Dermis microvascular lymphatic vessel endothelial cell (primary cell): ENCODE results near the gene LUC7L3. TPM values are rescaled to one million over a fixed set of nuclear protein-coding genes. Genes with fewer than 3 reads are reported as not detected.
"Not testable (repeated sequence)": the region's sequence is repeated elsewhere in the genome, so short reads cannot be mapped to it uniquely, and the experiment has no call there.

Source experiments
- DNase-seq, 2 donors: peaks; one replicate each; pipeline versions ENCODE4 v3.0.0 to v3.0.0-alpha.2; 2010; ENCODE audit warnings: low read depth in 2 of 2
- total RNA-seq: library from RNA; depleted of rRNA; stranded (reverse); fragments of >200 nt; gene quantifications from 2 replicates; pipeline ENCODE4 v1.2.1, GENCODE V29; 2014

Gene LUC7L3
- total RNA-seq, 1 donor from 2014 or later: 13.9 TPM

DNA sequence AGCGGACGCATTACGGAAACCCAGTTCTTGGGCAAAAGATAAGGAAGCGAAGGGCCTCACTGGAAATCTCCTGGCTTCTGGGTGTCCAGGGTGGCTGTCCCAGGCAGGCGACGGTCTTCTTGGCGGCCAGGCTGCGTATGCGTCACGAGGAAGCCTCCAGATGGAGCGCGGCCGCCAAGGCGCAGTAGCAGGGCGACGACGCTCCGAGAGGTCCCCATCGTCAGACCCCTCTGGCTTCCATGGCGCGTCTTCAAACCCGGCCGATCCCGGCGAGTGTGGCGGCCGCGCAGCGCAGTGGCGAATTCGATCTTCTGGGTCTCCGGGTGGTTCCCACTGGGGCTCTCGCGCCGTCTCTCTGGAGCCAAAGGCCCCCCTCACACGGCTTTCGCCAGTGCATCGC, 61.8 kb downstream of the LUC7L3 start:
- no peak for DNase-seq

GRCh38 chr17:50783193-50783660, 63.8 kb downstream of the LUC7L3 start:
- DNase-seq: peak; percentile 68 to 88

GRCh38 chr17:50783905-50784304, 64.5 kb downstream of the LUC7L3 start:
- no peak for DNase-seq

- DNase-seq: no peak
Observed at GRCh38 chr17:50785126-50785525, 65.7 kb downstream of the LUC7L3 start.

DNA sequence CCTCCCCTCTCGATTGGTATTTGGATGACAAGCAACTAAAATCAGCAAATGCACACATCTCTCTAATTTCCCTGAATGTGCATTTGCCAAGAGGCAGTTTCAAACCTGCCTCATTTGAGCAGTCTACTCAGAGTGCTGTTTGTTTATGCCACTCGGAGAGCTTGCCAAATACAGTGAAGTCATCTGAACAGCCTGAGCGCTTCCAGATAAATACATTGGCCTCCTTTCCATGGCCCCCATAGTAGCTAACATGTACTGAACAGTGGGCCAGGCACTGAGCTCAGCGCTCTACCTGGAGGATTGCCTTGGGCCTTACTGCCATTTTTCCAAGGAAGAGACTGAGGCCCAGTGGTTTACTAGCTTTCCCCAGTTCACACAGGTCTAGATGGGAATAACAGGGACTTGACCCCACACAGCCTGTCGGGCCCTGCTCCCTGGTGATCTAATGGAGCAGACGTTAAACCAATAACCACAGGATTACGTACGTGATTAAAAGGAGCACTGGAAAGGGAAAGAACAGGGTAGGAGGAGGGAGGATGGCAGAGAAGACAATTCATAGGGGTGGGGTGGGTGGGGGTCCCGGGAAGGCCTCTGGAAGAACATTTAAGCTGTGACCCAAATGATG, 66.7 kb downstream of the LUC7L3 start:
- no peak for DNase-seq

GRCh38 chr17:50787106-50787505, 67.7 kb downstream of the LUC7L3 start:
- no peak for DNase-seq

DNA sequence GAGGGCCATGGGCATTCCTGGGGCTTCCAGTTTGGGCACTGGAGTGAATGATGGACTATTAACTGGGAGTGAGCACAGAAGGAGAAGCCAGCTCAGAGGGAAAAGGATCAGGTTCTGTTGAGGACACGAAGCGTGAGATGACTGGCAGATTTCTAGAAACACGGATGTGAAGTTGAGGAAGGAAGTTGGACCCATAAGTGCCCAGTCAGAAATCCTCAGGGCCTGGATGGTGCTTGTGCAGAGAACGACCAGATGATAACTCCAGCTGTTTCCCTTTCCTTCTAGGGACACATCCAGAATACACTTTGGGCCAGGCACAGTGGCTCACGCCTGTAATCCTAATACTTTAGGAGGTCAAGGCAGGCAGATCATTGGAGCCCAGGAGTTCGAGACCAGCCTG, 71.2 kb downstream of the LUC7L3 start:
- DNase-seq: no peak

GRCh38 chr17:50792132-50792531, 72.7 kb downstream of the LUC7L3 start:
- DNase-seq: no peak

DNA sequence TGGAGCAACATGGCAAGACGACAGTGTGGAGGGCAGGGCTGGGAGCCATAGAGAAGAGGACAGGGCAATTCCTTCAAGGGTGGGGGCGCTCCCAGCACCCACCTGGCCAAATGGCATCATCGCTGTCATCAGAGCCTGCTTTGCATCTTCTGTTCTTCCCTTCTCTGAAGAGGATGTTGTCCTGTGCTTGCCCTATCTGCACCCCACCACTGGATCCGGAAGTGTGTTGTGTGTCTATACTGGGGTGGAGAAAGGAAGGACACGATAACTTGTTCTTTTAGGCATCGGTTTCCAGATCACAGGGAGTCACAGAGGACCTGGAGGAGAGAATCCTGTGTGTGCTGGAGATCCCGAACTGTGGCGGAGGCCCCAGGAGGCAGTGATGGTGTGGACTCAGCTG, 73.6 kb downstream of the LUC7L3 start:
- DNase-seq: no peak

DNA sequence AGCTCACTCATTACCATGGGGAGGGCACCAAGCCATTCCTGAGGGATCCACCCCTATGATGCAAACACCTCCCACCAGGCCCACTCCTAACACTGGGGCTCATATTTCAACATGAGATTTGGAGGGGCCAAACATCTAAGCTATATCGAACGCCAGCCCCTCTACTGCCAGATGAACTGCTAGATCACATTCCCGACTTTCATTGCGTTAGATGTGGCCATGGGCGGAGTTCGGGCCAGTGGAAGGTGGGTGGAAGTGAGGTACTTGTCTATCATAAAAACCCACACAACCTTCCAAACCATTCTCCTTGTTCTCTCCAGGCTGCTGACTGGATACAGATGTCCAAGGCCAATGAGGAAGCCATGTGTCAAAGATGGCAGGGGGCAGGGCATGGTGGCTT, 75.0 kb downstream of the LUC7L3 start:
- no peak for DNase-seq

- DNase-seq: no peak
Observed at GRCh38 chr17:50797135-50797810, 77.9 kb downstream of the LUC7L3 start.

GRCh38 chr17:50798424-50799288, 79.3 kb downstream of the LUC7L3 start:
- DNase-seq: no peak

GRCh38 chr17:50799582-50799981, 80.2 kb downstream of the LUC7L3 start:
- DNase-seq: no peak

GRCh38 chr17:50800196-50800700, 80.8 kb downstream of the LUC7L3 start:
- DNase-seq: no peak

DNA sequence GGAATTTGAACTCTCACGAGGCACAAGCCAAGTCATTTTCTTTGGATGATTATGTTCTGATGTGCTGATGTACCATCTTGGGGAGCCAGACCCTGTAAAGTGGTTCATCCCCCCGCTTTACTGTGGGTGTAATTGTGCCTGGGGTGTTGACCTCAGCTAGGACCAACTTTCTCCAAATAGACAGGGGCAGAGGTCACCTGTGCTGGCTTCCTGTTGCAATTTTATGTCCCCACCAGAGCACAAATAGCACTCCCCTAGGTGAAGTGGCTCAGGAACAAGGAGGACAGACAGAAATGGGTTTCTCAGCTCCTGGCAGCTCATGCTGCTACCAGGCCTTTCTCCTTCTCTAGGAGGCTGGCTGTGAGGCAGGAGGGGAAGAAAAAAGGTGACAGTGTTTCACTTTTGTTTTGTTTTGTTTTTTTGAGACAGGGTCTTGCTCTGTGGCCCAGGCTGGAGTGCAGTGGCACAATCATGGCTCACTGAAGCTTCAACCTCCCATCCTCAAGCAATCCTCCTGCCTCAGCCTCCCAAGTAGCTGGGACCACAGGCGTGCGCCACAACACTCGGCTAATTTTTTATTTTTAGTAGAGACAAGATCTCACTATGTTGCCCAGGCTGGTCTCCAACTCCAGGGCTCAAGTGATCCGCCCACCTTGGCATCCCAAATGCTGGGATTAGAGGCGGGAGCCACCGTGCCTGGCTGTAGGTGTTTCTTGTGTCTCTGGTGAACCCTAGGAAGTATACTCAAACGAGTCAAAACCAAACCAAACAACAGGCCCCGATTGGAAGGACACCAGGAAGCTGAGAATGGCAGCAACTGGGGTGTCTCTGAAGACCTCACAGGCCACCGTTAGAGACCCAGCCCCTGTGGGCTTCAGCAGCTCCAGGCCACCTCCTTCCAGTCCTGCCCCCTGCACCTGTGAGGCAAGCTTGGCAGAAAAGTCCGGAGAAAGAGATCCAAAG, 83.5 kb downstream of the LUC7L3 start:
- DNase-seq: no peak

GRCh38 chr17:50803676-50804075, 84.3 kb downstream of the LUC7L3 start:
- DNase-seq: no peak

- not testable (repeated sequence) for DNase-seq
Observed at GRCh38 chr17:50804749-50805475, 85.5 kb downstream of the LUC7L3 start.

DNA sequence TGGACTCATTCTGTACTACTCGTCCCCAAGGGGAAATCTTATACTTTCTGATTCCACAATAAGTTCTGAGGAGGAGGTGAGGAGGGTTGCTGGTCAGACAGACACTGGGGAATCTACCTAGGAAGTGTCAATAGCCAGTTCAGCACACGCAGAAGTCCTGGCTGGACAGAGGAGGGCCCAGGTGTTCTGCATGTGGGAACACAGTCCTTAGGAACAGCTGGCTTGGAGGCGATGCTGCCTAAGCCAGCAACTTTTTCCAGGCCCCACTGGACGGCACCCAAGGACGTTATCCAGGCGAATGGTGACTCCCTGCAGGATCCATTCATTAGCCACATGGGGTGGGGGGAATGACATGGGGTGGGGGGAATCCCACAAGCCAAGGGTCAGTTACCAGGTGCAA, 86.1 kb downstream of the LUC7L3 start:
- DNase-seq: no peak
